Measurements from ENCODE around the gene TESK2. TPM values are rescaled to one million over a fixed set of nuclear protein-coding genes. Genes with fewer than 3 reads are reported as not detected.

TESK2 gene
- total and polyA plus RNA-seq, 2 of the 13 experiments (the other 11 are each of a cell fraction or from before 2014, with no cell fraction given) = 5.5 to 9.6 TPM

GRCh38 chr1:45490626-45491486 is at the start of gene TESK2 (continued):
- TF ChIP-seq ZNF460 (CRISPR knock-in tag; IDR thresholded peaks at IDR 0.05; ENCODE audit: borderline replicate concordance) = no peak
- no peak for TF ChIP-seq ZNF770 (CRISPR knock-in tag; IDR thresholded peaks at IDR 0.05)
- no peak for TF ChIP-seq ZFP36L2 (CRISPR knock-in tag; IDR thresholded peaks at IDR 0.05)
- no peak for TF ChIP-seq NKX3-1 (CRISPR knock-in tag; IDR thresholded peaks at IDR 0.05)
- TF ChIP-seq ZKSCAN5 (CRISPR knock-in tag; IDR thresholded peaks at IDR 0.05) = peak; percentile 48; the same call in 1 of the 2 replicates
- TF ChIP-seq ZNF350 (CRISPR knock-in tag; IDR thresholded peaks at IDR 0.05; ENCODE audit: borderline replicate concordance, low read depth) = 0 out of 2 replicates have a peak, but pooled peaks have one; percentile 62
- TF ChIP-seq HNRNPK (IDR thresholded peaks at IDR 0.05; ENCODE audit: low read depth, low read length, poor library complexity, severe bottlenecking) = no peak
- TF ChIP-seq ZEB1 (IDR thresholded peaks at IDR 0.05; ENCODE audit: insufficient replicate concordance, low read depth) = no peak
- TF ChIP-seq PCBP1 (IDR thresholded peaks at IDR 0.05; ENCODE audit: borderline replicate concordance, low read depth, low read length) = 0 out of 2 replicates have a peak, but pooled peaks have one; percentile 83
- no peak for TF ChIP-seq NFE2L1 (CRISPR knock-in tag; IDR thresholded peaks at IDR 0.05; ENCODE audit: borderline replicate concordance)
- TF ChIP-seq MNT (IDR thresholded peaks at IDR 0.05) = peak; percentile 92
- TF ChIP-seq GZF1 (CRISPR knock-in tag; IDR thresholded peaks at IDR 0.05) = peak; percentile 43; the same call in 1 of the 2 replicates
- peak; percentile 91 for TF ChIP-seq GATA4 (IDR thresholded peaks at IDR 0.05; ENCODE audit: borderline replicate concordance, low read depth)
- TF ChIP-seq ZNF292 (CRISPR knock-in tag; IDR thresholded peaks at IDR 0.05; ENCODE audit: borderline replicate concordance, low read depth) = peak; percentile 95
- TF ChIP-seq ZNF598 (CRISPR knock-in tag; IDR thresholded peaks at IDR 0.05; ENCODE audit: borderline replicate concordance) = no peak
- TF ChIP-seq GPBP1L1 (CRISPR knock-in tag; IDR thresholded peaks at IDR 0.05) = no peak
- TF ChIP-seq SRSF4 (IDR thresholded peaks at IDR 0.05; ENCODE audit: low read depth, low read length, poor library complexity, severe bottlenecking) = no peak
- TF ChIP-seq NONO (IDR thresholded peaks at IDR 0.05) = no peak
- TF ChIP-seq NONO (CRISPR knock-in tag; conservative IDR thresholded peaks at IDR 0.05) = peak; percentile 74; the same call in 1 of the 2 replicates
- TF ChIP-seq KDM5A (IDR thresholded peaks at IDR 0.05; ENCODE audit: borderline replicate concordance, low read length) = peak; percentile 7; the same call in 1 of the 2 replicates
